ENCODE measurements around the gene ZXDB.

DNA sequence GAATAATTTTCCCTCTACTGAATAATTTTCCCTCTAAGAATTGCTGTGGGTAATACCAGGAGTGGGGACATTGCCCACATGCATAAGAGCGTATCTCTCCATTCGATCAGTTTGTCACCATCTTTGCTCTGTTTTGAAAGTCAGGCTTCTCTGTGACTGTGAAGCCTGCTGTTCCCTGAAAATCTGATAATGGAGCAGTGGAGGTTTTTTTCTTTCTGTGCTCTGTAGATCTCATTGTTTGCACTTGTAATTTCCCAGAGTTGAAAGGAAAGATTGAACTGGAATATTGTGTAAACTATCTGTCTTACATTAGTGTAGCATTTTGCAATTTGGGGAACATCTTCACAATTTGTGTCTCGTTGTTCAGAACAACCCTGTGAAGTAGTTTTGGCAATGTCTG is 4.3 kb downstream of the ZXDB start:
- TF ChIP-seq, protein P1, sequence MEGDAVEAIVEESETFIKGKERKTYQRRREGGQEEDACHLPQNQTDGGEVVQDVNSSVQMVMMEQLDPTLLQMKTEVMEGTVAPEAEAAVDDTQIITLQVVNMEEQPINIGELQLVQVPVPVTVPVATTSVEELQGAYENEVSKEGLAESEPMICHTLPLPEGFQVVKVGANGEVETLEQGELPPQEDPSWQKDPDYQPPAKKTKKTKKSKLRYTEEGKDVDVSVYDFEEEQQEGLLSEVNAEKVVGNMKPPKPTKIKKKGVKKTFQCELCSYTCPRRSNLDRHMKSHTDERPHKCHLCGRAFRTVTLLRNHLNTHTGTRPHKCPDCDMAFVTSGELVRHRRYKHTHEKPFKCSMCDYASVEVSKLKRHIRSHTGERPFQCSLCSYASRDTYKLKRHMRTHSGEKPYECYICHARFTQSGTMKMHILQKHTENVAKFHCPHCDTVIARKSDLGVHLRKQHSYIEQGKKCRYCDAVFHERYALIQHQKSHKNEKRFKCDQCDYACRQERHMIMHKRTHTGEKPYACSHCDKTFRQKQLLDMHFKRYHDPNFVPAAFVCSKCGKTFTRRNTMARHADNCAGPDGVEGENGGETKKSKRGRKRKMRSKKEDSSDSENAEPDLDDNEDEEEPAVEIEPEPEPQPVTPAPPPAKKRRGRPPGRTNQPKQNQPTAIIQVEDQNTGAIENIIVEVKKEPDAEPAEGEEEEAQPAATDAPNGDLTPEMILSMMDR (IDR thresholded peaks at IDR 0.05), result no peak
- TF ChIP-seq POLR2A (IDR thresholded peaks at IDR 0.05), result no peak

Data from testis (tissue), 2 donors.